SH-SY5Y (cell line): ENCODE results near the gene TTC33.

ENCODE experiments used
- GATA2 ChIP-seq: IDR thresholded peaks from 2 replicates; pipeline ENCODE4 v1.6.1; 2011; ENCODE audit warnings: mild to moderate bottlenecking, low read depth, low read length
- GATA3 ChIP-seq: IDR thresholded peaks from 2 replicates; pipeline ENCODE4 v1.6.1; 2011; ENCODE audit warnings: low read depth, mild to moderate bottlenecking, low read length, moderate library complexity

GRCh38 chr5:40631236-40631635 lies 124.5 kb downstream of the TTC33 start:
- TF ChIP-seq GATA2, result no peak
- no peak for TF ChIP-seq GATA3
